Measurements from ENCODE around the gene PIP4K2C.
"Not testable (repeated sequence)": the region's sequence is repeated elsewhere in the genome, so short reads cannot be mapped to it uniquely, and the experiment has no call there.

The PIP4K2C gene

GRCh38 chr12:57616383-57617101 lies 25.6 kb downstream of the PIP4K2C start:
- TF ChIP-seq, protein P1, sequence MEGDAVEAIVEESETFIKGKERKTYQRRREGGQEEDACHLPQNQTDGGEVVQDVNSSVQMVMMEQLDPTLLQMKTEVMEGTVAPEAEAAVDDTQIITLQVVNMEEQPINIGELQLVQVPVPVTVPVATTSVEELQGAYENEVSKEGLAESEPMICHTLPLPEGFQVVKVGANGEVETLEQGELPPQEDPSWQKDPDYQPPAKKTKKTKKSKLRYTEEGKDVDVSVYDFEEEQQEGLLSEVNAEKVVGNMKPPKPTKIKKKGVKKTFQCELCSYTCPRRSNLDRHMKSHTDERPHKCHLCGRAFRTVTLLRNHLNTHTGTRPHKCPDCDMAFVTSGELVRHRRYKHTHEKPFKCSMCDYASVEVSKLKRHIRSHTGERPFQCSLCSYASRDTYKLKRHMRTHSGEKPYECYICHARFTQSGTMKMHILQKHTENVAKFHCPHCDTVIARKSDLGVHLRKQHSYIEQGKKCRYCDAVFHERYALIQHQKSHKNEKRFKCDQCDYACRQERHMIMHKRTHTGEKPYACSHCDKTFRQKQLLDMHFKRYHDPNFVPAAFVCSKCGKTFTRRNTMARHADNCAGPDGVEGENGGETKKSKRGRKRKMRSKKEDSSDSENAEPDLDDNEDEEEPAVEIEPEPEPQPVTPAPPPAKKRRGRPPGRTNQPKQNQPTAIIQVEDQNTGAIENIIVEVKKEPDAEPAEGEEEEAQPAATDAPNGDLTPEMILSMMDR (IDR thresholded peaks at IDR 0.05; ENCODE audit: extremely low read depth, missing control alignments) = no peak

GRCh38 chr12:57617942-57618341 lies 26.9 kb downstream of the PIP4K2C start:
- TF ChIP-seq, protein P1 (IDR thresholded peaks at IDR 0.05; ENCODE audit: extremely low read depth, missing control alignments) = no peak
- no peak for DNase-seq (ENCODE audit: low spot score)

More at GRCh38 chr12:57616383-57617101, 25.6 kb downstream of the PIP4K2C start:
- DNase-seq (ENCODE audit: low spot score) = no peak

GRCh38 chr12:57618431-57618830 lies 27.4 kb downstream of the PIP4K2C start:
- DNase-seq (ENCODE audit: low spot score) = not testable (repeated sequence)

DNA sequence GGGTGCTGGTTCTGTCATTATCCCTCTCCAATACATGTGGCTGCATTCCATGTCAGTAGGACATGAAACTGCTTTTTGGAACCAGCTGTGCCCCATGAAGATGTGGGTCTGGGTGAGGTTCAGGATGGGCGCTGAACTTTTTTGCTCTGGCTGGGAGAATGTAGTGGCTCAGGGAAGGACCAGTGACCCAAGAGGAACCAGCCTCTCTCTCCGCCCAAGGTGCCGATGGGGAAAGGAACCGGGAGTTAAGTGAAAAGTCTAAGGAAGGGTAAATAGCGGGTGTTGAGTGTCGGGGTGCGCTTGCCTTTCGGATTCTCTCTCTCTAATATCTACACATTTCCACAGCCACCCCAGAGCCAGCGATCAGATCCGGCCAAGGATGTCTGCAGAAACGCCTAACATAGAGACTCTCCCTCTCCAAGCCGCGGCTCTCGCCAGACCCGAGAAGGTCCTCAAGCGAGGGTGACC lies 28.0 kb downstream of the PIP4K2C start:
- no peak for DNase-seq (ENCODE audit: low spot score)

DNA sequence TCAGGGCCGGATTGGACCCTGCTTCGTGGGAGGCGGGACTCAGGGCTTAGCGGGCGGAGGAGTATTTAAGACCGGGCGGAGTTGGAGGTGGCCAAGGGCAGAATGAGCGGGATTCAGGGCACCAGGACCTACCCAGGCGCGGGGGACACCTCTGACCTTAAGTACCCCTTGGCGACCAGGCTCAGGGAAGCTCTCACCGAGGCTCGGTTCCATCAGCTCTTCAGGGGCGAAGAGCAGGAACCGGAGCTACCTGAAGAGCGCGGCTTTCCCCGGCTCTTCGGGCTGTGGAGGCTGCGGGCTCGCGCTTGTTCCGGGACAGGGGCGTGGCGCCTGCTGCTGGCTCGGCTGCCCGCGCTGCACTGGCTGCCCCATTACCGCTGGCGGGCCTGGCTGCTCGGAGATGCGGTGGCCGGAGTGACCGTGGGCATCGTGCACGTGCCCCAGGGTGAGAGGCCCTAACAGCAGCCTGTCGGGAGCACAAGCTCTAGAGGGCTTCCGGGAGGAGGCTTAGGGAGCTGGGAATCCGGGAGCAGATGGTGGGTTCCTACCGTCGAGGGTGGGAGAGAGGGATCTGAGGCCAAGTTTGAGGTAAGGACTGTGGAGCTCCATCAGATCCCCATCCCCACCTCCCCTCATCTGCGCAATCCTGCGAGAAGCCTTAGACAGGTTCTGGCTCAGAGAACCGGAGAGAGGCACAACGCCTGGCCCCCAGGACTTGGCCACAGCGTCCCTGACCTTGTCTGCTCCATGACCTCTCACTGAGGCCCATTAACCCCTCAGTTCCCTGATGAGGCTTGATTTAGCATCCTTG lies 28.6 kb downstream of the PIP4K2C start:
- TF ChIP-seq, protein P1 (IDR thresholded peaks at IDR 0.05; ENCODE audit: extremely low read depth, missing control alignments) = no peak
- DNase-seq (ENCODE audit: low spot score) = peak; percentile 43

More for the DNA sequence above, 28.0 kb downstream of the PIP4K2C start:
- TF ChIP-seq, protein P1 (IDR thresholded peaks at IDR 0.05; ENCODE audit: extremely low read depth, missing control alignments) = no peak

GRCh38 chr12:57620245-57620935 lies 29.4 kb downstream of the PIP4K2C start:
- no peak for DNase-seq (ENCODE audit: low spot score)
- TF ChIP-seq, protein P1 (IDR thresholded peaks at IDR 0.05; ENCODE audit: extremely low read depth, missing control alignments) = no peak

DNA sequence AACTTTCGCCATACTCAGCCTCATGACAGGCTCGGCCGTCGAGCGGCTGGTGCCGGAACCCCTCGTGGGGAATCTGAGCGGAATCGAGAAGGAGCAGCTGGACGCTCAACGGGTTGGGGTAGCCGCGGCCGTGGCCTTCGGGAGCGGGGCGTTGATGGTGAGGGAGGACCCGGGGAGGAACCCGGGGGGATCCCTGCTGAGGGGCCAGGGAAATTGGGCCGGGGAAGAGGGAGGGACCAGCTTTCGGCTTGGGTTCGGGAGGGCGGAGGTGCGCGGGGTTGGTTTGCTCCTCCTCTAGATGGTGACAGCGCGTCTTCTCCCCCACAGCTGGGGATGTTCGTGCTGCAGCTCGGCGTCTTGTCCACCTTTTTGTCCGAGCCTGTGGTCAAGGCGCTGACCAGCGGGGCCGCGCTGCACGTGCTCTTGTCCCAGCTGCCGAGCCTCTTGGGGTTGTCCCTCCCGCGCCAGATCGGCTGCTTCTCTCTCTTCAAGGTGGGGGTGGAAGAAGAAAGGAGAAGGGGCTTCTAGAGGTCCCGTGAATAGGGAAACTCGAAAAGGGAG lies 30.0 kb downstream of the PIP4K2C start:
- TF ChIP-seq, protein P1 (IDR thresholded peaks at IDR 0.05; ENCODE audit: extremely low read depth, missing control alignments) = no peak
- peak; percentile 53 for DNase-seq (ENCODE audit: low spot score)
